Measurements from ENCODE around the gene SCD.
"Not testable (repeated sequence)": the region's sequence is repeated elsewhere in the genome, so short reads cannot be mapped to it uniquely, and the experiment has no call there.

SCD gene

GRCh38 chr10:100362570-100363496 is 15.8 kb downstream of the SCD start:
- DNase-seq: no peak

GRCh38 chr10:100364175-100364574 is 17.1 kb downstream of the SCD start:
- no peak for DNase-seq

DNA sequence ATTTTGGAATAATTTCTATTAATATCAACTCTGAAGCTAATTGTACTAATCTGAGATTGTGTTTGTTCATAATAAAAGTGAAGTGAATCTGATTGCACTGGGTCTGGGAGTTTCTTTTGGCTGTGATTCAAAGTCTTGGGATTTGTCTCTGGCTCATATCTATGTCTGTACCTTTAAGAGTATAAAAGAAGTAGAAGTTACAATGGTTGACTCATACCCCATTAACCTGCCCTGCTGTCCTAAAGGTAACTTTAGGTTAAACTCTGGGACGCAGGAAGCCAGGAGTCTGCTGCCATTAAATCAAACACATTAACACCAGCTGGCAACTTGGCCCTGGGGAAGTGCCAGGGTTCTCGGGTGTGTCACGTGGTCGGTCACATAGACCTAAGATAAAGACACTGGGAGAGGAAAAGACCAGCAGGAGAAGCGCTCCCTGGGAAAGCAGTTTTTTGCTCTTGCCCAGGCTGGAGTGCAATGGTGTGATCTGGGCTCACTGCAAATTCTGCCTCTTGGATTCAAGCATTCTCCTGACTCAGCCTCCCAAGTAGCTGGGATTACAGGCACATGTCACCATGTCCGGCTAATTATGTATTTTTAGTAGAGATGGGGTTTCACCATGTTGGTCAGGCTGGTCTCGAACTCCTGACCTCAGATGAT is 17.8 kb downstream of the SCD start:
- no peak for DNase-seq

- no peak for DNase-seq
Observed at GRCh38 chr10:100368721-100369120, 21.7 kb downstream of the SCD start.

GRCh38 chr10:100370714-100371481 is 23.9 kb downstream of the SCD start:
- DNase-seq: no peak

DNA sequence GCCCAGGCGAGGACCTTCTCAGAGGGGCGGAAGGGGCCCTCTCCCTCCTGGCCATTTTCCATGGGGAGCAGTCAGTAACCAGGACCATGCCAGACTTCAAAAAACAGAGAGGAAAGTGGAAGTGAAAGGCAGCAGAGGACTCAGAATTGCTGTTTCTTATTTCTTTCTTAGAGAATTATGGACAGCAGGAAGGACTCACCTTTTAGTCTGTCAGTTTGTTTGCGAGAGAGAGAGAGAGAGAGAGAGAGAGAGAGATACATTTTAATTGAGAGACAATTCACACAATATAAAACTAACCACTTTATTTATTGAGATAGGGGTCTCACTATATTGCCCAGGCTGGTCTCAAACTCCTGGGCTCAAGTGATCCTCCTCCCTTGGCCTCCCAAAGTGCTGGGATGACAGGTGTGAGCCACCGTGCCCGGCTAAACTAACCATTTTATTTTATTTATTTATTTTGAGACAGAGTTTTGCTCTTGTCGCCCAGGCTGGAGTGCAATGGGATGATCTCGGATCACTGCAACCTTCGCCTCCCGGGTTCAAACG is 24.5 kb downstream of the SCD start:
- no peak for DNase-seq

DNA sequence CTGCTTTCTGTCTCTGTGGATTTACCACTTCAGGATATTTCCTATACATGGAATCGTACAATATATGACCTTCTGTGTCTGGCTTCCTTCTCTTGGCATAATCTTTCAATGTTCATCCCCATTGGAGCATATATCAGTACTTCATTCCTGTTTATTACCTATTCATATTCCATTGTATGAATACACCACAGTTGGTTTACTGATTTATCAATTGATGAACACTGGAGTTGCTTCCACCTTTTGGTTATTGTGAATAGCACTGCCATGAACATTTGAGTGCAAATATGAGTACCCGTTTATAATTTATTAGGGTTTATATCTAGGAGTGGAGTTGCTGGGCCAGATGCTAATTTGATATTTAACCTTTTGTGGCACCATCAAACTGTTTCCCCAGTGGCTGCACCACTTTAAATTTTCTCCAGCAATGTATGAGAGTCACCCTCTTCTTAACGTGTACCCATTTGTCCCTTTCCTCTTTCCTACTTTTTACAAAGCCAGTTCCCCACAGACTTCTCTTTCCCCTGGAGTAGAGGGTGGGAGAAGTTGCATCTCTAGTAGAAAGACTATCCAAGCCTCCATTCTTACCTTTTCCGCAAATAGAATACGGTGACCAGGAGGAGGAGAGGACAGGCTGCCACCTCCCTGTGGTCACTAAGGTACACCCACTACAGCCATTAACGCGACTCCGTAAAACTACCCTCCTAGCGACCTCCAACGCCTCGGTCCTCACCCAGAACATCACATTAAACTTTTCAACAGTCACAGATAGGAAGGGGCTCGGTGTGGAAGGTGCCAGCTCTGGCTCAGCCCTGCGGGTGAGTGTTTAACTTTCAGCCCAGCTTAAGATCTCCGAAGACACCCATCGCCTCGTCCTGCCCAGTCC is 25.6 kb downstream of the SCD start:
- DNase-seq: no peak

DNA sequence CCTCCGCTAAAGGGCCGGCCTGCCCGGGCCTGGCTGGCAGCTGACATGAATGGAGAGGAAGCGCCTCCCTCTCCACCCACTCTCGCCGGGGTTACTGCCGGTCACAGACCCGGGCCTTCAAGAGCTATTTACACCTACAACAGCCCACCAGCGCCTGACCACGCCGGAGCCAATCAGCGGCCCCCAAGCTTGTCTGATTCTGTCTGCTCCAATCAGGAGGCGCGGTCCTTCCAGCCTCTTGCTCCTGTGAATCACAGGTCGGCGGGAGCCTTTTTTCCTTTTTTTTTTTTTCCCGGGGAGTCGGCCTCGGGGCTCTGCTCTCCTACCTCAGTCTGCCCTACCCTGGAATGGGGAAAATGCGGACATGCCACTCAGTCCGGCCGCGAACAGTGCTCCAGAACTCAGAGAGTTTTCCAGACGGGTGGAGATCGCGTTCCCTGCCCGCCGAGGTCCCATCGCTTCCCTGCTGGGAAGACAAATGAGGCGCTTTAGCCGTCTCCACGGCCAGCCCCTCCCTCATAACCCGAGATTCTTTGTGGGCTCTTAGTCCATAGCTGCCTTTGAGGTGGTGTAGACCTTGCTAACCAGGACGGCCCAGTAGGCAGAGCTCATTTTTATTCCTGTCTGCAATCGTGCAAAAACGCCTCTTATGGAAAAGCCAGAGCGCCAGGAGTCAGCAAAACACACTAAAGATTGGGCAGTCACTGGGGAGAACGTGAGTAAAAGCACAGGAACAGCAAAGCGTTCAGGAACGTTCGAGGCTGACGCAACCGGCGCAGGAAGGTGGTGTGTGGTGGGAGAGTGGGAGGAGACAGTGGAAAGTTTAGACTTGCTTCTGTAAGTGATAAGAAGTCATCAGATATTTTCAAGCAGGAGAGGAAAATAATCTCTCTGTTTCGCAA is 26.5 kb downstream of the SCD start:
- DNase-seq: peak; percentile 47

DNA sequence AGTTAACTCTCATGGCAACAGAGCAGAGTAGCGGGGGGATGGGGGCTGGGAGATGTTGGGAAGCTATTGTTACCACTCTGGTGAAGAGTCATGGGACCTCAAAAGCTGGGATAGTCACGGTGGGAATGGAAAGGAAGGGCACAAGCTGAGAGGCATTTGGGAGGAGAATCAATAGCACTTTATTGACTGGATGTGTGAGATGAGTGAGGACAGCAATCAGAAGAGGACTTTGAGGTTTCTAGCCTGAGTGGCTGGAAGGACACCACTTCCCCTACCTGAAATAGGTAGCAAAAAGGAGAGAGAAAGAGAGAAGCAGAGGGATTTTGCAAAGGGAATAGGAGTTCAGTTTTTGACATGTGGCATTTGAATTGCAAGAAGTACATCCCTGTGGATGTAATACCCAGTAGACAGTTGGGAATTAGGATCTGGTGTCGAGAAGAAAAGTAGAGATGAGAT is 27.2 kb downstream of the SCD start:
- DNase-seq: no peak

DNA sequence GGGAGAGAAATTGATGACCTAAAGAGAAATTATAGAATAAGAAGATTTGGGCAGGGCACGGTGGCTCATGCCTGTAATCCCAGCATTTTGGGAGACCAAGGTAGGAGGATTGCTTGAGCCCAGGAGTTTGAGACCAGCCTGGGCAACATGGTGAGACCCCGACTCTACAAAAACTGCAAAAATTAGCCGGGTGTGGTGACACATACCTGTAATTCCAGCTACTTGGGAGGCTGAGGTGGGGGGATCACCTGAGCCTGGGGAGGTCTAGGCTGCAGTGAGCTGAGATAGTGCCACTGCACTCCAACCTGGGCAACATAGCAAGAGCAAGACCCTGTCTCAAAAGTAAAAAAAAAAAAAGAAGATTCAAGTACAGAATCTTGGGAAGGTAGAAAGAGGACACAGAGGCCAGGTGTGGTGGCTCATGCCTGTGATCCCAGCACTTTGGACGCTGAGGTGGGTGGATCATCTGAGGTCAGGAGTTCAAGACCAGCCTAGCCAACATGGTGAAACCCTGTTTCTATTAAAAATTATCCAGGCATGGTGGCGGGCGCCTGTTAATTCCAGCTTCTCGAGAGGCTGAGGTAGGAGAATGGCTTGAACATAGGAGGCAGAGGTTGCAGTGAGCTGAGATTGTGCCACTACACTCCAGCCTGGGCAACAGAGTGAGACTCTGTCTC is 27.8 kb downstream of the SCD start:
- DNase-seq: not testable (repeated sequence)

DNA sequence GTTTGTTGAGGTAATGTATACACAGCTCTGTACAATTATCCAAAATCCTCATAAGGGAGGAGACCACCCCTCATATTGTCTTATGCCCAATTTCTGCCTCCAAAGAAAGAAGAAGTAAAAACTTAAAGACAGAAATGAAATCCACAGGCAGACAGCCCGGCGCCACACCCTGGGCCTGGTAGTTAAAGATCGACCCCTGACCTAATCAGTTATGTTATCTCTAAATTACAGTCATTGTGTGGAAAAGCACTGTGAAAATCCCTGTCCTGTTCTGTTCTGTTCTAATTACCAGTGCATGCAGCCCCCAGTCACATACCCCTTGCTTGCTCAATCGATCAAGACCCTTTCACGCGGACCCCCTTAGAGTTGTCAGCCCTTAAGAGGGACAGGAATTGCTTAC is 29.6 kb downstream of the SCD start:
- not testable (repeated sequence) for DNase-seq

DNA sequence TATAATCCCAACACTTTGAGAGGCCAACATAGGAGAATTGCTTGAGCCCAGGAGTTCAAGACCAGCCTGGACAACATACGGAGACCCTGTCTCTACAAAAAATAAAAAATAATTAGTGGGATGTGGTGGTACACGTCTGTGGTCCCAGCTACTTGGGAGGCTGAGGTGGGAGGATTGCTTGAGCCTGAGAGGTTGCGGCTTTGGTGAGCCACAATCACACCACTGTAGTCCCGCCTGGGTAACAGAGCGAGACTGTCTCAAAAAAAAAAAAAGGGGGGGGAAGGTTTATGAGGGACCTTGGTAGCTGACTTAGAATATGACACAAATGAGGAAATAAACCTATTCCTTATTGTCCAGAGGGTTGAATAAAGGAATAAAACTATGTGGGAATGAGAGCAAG is 30.8 kb downstream of the SCD start:
- no peak for DNase-seq

DNA sequence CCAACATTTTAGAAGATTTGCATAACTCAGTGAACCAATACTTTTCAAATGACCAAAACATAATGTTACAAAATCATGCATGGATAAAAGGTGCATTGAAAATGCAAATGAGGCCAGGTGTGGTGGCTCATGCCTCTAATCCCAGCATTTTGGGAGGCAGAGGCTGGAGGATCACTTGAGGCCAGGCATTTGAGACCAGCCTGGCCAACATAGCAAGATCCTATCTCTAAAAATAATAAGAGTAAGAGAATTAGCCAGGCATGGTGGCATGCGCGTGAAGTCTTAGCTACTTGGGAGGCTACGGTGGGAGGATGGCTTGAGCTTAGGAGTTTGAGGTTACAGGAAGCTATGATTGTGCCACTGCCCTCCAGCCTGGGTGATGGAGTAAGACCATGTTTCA is 33.4 kb downstream of the SCD start:
- no peak for DNase-seq

- DNase-seq: no peak
Observed at GRCh38 chr10:100382553-100382952, 35.5 kb downstream of the SCD start.

GRCh38 chr10:100383251-100383650 is 36.2 kb downstream of the SCD start:
- no peak for DNase-seq

DNA sequence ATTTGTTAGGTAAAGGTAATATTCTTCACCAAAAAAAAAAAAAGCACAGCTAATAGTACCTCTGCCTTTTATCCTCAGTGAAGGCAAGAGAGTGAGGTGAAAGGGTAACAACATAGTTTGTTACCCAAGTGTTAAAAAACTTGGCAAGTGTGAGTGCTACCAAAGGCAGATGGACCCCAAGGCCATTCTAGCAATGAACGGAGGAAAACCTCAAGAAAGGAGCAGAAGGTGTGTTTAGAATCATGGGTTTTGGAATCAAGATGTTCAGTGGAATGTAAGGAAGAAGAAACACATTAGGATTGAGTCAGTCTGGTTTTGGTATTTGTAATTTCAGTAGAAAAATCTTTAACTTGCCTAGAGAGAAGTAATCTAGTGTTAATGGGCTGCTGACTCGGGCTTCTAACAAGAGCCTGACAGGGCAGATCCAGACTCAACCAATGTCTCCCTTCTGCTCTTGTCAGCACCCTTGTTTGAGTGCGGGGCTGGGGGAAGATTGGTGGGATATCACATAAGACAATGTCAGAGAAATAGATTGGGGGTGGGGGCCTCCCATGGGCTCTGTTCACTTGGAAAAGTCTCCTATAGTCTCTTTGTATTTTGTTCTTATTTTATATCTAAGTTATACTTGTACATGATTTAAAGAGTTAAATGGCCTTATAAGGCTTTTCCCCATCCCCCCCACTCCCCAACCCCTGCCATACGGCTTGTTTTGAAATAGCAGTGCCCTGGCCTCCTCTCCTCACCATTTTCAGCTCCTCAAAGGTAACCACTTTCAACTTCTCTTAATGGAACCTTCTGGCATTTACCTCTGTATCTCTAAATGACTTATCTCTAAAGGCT is 44.4 kb downstream of the SCD start:
- no peak for DNase-seq

DNA sequence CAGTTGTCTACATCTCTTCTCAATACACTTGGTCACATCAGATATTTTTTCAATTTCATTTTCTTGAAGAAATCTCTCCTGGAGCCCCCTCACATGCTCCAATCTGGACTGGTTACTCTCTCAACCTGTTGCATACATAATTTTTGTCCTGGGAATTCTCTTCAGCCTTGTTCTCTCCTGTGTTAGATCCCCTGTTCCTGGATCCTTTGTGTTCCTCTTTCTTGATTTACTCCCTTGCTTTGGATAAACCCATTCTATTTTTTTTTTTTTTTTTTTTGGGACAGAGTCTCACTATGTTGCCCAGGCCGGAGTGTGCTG is 45.6 kb downstream of the SCD start:
- no peak for DNase-seq

DNA sequence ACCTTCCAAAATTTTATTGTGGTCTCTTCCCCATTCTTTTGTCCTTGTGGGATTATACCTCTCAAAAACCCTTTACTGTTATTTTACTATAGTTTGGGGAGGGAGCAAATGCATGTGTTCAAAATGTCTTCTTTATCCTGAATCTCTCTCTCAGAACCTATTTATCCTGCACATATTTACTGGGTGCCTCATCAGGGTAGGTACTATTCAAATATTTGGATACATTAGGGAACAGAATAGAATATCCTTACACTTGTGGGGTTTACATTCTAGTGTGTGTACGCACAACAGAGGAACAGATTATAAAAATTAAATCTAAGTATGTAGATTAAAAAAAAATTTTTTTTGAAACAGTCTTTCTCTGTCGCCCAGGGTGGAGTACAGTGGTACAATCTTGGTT is 48.6 kb downstream of the SCD start:
- DNase-seq: no peak

- no peak for DNase-seq
Observed at GRCh38 chr10:100396605-100397004, 49.6 kb downstream of the SCD start.
